GM23248 (cell line): Measurements from ENCODE around the gene APOM.

Experiments used
- EZH2 ChIP-seq: fragments of 200-600 bp; sonication (generic); IDR thresholded peaks from 2 replicates; pipeline ENCODE4 v1.6.1; 2018; ENCODE audit warnings: antibody characterized with exemption, mild to moderate bottlenecking; ENCODE audit not compliant: insufficient read depth, poor library complexity, severe bottlenecking
- EZH2phosphoT487 ChIP-seq: fragments of 200-600 bp; sonication (generic); IDR thresholded peaks from 2 replicates; pipeline ENCODE4 v1.6.1; 2018; ENCODE audit warnings: antibody characterized with exemption, moderate library complexity, mild to moderate bottlenecking, low read depth; ENCODE audit not compliant: insufficient read depth

GRCh38 chr6:31634131-31634530, 21.6 kb upstream of the APOM start:
- no peak for TF ChIP-seq EZH2phosphoT487
- no peak for TF ChIP-seq EZH2
